ENCODE results near the gene PTPN13.

PTPN13 gene

DNA sequence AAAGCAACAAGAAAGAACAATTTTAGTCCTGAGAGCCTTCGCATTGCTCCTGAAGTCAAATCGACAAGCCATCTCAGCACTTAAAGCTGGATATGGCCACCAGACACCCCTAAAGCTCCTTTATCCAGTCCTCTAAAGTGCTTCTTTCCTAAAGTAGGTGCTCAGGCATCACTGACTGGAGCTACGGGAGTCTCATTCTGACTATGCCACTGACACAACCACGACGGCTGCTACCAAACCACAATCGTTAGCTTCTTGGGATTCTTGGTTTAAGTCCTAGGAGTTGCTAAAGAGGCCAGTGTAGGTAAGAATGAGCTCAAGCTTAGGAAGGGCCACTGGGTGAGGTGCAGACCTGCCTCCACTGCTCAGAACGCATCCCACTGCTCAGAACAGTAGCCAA, 254.0 kb downstream of the PTPN13 start:
- no peak for DNase-seq
- no peaks in the 10 kb centered on the region for H3K36me3 Mint-ChIP-seq (ENCODE audit: low read depth)
- no peak overlapping the region for H3K27ac Mint-ChIP-seq
- TF ChIP-seq, protein P1, sequence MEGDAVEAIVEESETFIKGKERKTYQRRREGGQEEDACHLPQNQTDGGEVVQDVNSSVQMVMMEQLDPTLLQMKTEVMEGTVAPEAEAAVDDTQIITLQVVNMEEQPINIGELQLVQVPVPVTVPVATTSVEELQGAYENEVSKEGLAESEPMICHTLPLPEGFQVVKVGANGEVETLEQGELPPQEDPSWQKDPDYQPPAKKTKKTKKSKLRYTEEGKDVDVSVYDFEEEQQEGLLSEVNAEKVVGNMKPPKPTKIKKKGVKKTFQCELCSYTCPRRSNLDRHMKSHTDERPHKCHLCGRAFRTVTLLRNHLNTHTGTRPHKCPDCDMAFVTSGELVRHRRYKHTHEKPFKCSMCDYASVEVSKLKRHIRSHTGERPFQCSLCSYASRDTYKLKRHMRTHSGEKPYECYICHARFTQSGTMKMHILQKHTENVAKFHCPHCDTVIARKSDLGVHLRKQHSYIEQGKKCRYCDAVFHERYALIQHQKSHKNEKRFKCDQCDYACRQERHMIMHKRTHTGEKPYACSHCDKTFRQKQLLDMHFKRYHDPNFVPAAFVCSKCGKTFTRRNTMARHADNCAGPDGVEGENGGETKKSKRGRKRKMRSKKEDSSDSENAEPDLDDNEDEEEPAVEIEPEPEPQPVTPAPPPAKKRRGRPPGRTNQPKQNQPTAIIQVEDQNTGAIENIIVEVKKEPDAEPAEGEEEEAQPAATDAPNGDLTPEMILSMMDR (IDR thresholded peaks at IDR 0.05), result no peak
- peaks cover 14% of the 10 kb centered on the region for H3K4me1 Mint-ChIP-seq
- peaks cover 8% of the 10 kb centered on the region for H3K27me3 Mint-ChIP-seq (ENCODE audit: low read depth, poor library complexity)
- no peak overlapping the region for H3K4me3 Mint-ChIP-seq
- H3K9me3 Mint-ChIP-seq, result no peaks in the 10 kb centered on the region

DNA sequence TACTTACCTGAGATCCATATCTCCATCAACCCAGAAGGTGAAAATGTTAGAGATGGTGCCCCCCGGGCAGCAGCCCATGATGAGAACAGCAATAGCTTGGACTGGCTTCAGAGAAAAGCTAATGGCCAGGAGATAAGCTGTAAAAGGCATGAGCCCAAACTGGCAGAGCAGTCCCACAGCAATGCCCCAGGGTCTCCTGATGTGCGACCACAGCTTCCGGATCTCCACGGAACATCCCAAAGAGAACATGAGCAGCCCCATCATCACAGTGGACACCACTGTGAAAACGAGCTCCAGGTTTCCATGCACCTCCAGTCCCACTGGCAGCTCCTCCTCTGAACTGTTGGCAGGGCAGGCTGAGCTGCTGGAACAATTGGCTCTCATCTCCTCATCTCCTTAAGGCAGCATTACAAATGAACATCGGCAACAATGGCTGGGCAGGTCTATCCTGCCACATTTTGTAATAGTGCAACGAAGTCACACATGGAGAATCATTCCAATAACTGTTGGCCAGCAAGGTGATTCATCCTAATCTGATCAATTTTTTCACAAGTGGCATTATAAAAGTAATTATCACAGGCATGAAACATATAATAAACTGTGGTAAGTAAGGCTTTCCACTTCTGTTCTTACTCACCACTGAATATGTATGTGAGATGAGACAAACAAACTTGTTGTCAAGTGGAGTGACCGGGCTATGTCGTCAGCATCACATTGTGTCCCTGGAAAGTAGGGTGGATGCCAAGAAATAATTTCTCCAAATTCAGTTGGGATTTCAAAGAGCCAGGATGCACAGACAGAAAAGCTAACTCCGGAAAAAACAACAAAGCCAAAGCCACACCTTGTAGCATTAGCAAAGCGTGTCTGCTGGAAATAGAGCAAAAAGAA, 254.9 kb downstream of the PTPN13 start, which contains the start of gene SLC10A6:
Gene SLC10A6, minus strand, starts transcription at position 653 of the 888 bp plus-strand sequence. Its CDS starts 269 bp downstream, at position 384.
- H3K4me1 Mint-ChIP-seq, result peaks cover 14% of the 10 kb centered on the region
- H3K27me3 Mint-ChIP-seq (ENCODE audit: low read depth, poor library complexity), result peaks cover 8% of the 10 kb centered on the region
- DNase-seq, result no peak
- no peaks in the 10 kb centered on the region for H3K36me3 Mint-ChIP-seq (ENCODE audit: low read depth)
- peak within 1 kb of the TSS; percentile 55 for H3K27ac Mint-ChIP-seq
- H3K4me3 Mint-ChIP-seq, result no peak within 1 kb of the TSS
- TF ChIP-seq, protein P1 (IDR thresholded peaks at IDR 0.05), result no peak
- no peaks in the 10 kb centered on the region for H3K9me3 Mint-ChIP-seq

DNA sequence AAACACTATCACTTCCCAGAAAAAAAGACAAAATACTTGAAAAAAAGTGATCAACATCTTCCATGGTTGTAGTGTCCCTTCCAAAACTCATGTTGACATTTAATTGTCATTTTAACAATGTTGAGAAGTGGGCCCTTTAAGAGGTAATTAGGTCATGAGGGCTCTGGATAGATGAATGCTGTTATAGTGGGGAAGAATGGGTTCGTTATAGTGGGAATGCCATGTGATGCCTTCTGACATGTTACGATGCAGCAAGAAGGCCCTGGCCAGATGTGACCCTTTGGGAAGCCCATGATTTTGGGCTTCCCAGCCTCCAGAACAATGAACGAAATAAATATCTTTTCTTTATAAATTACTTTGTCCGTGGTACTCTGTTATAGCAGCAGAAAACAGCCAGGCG, 259.1 kb downstream of the PTPN13 start:
- Mint-ChIP-seq H3K36me3 (ENCODE audit: low read depth) (no peaks in the 10 kb centered on the region), H3K27ac (no peak overlapping the region), H3K9me3 (no peaks in the 10 kb centered on the region), H3K4me3 (no peak overlapping the region), H3K27me3 (ENCODE audit: low read depth, poor library complexity) (peaks cover 12% of the 10 kb centered on the region), H3K4me1 (peaks cover 9% of the 10 kb centered on the region)
- no peak for DNase-seq
- TF ChIP-seq, protein P1 (IDR thresholded peaks at IDR 0.05), result no peak

DNA sequence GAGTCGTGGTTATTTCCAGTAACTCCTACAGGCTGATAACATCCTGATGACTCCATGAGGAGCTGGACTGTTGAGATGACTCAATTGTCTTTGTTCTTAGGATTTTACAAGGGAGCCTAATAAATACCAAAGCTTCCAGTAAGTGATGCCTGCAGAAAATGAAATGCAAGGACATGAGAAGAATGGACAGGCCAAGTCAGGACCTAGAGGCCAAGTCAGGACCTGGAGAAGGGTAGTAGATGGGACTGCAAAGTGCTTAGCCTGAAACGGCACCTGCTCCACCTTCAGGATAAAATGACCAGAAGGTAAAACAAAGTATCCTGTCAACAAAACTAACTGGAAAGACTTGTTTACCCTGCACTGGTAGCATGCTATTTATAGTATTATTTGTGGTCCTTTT, 261.5 kb downstream of the PTPN13 start:
- H3K27me3 Mint-ChIP-seq (ENCODE audit: low read depth, poor library complexity), result peaks cover 14% of the 10 kb centered on the region
- no peaks in the 10 kb centered on the region for H3K36me3 Mint-ChIP-seq (ENCODE audit: low read depth)
- no peaks in the 10 kb centered on the region for H3K9me3 Mint-ChIP-seq
- no peak for DNase-seq
- H3K27ac Mint-ChIP-seq, result no peak overlapping the region
- TF ChIP-seq, protein P1 (IDR thresholded peaks at IDR 0.05), result no peak
- H3K4me1 Mint-ChIP-seq, result peaks cover 3% of the 10 kb centered on the region
- H3K4me3 Mint-ChIP-seq, result no peak overlapping the region

DNA sequence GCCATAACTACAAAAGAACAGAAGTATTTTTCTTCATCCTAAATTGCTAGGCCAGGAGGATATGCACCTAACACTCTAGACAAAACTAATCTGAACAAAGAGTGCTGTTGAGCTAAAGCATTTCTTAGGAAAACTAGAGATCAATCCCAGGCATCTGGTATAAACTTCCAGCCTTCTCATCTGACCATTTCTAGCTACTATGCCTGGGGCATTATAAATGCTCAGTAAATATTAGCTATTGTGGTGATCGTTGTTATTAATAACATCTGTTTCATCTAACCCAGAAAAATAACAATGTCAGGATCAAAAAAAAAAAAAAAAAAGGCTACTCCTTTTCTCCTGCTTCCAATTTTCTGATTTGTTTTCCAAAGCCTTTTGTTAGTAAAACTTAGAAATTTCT, 262.8 kb downstream of the PTPN13 start:
- no peaks in the 10 kb centered on the region for H3K9me3 Mint-ChIP-seq
- H3K27me3 Mint-ChIP-seq (ENCODE audit: low read depth, poor library complexity), result peaks cover 9% of the 10 kb centered on the region
- no peak for DNase-seq
- no peaks in the 10 kb centered on the region for H3K36me3 Mint-ChIP-seq (ENCODE audit: low read depth)
- no peak overlapping the region for H3K27ac Mint-ChIP-seq
- H3K4me3 Mint-ChIP-seq, result no peak overlapping the region
- TF ChIP-seq, protein P1 (IDR thresholded peaks at IDR 0.05), result no peak
- H3K4me1 Mint-ChIP-seq, result no peaks in the 10 kb centered on the region

Measured in nephron progenitor cell (in vitro differentiated cells).